CD4-positive, alpha-beta T cell treated with Interleukin-21 for 1 hour (primary cell): ENCODE data around the gene KRTAP24-1.

Experiments used
- DNase-seq: peaks from one replicate; pipeline ENCODE4 v3.0.0-alpha.2; 2020

KRTAP24-1 gene

DNA sequence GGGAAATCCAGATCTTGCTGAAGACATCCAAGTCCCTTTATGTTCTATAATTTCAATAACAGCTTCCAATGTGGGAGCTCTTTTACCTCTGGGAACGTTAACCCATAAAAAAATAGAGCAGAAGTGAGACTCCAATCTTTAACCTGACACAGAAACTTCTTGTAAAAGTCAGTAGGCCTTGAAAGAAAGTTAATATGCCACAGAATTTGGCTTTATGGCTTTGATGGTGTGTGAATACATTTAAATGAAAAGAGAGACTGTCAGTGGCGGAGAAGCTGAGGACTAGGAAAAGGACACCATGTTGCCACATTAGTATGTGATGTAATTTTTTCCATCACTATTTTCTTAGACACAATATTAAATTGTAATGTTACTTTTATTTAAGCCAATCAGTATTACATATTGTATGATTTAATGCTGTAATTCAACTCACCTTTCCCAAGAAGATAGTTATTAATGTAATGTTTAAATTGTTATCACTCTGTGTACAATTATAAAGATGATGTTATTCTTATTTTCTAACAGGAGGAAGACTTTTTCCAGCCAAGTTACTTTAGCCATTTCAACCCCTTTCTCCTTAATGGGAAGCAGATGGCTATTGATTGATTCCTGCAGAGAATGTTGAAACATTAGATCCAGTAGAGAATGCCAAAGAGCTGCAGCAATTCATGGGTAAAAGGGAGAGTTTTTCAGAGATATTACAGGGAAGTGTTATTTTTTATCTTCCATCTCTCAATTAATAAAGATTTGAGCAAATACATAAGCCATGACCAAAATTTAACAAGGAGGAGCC is 49.3 kb downstream of the KRTAP24-1 start:
- DNase-seq = no peak

DNA sequence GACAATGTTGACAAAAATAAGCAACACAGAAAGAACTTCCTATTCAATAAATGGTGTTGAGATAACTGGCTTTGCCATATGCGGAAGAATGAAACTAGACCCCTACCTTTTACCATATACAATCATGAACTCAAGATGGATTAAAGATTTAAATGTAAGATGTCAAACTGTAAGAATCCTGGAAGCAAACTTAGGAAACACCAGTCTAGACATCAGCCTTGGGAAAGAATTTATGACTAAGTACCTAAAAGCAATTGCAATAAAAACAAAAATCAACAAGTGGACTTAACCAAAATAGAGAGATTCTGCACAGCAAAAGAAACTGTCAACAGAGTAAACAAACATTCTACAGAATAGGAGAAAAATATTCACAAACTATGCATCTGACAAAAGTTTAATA is 50.7 kb downstream of the KRTAP24-1 start:
- no peak for DNase-seq
